MM.1S (cell line): ENCODE results near the gene WIZ.

Experiments
- CTCF ChIP-seq: fragments of 300-600 bp; sonication (generic); IDR thresholded peaks from 2 replicates; pipeline ENCODE4 v1.5.1; 2016; ENCODE audit warnings: antibody characterized with exemption, low read length, mixed read lengths
- EZH2 ChIP-seq: fragments of 300-600 bp; sonication (generic); optimal IDR thresholded peaks from 2 replicates; pipeline ENCODE3; 2017; ENCODE audit warnings: low read depth, mild to moderate bottlenecking, antibody characterized with exemption, low read length, mixed read lengths
- EZH2phosphoT487 ChIP-seq: fragments of 300-600 bp; sonication (generic); IDR thresholded peaks from 2 replicates; pipeline ENCODE4 v1.6.1; 2018; ENCODE audit warnings: antibody characterized with exemption, low read length

GRCh38 chr19:15448044-15448777 is 1.5 kb downstream of the WIZ start:
- TF ChIP-seq EZH2 (no peak), CTCF (no peak), EZH2phosphoT487 (no peak)
